ENCODE results near the gene ZNF485.

Gene ZNF485

DNA sequence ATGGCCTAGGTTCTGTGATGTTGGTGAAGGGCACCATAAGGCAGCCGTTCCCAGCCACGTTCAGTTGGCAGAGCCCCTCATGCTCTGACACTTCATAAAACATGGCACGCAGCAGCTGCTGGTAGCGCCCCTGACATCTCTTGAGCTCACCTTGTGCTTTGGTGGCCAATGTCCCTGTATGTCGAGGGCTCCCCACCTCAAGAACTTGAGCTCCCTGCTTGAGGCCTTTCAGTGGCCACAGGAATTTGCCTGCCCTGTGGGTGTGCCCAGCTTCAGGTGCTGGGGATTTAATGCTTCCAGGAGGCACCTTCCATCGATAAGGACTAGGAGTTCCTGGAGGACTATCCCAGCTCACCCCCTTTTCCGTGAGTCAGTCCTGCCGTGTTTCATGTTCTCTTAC, 52.0 kb downstream of the ZNF485 start:
- Histone ChIP-seq H3K27me3 (replicated peaks; ENCODE audit: control insufficient read depth, insufficient read depth, low read length) (no peaks in the 10 kb centered on the region; the same call in 1 of the 2 replicates), H3K36me3 (ENCODE audit: control insufficient read depth, insufficient read depth, low read length) (no peaks in the 10 kb centered on the region), H3K4me3 (replicated peaks; ENCODE audit: low read depth, low read length) (no peak overlapping the region)
- TF ChIP-seq, protein P1, sequence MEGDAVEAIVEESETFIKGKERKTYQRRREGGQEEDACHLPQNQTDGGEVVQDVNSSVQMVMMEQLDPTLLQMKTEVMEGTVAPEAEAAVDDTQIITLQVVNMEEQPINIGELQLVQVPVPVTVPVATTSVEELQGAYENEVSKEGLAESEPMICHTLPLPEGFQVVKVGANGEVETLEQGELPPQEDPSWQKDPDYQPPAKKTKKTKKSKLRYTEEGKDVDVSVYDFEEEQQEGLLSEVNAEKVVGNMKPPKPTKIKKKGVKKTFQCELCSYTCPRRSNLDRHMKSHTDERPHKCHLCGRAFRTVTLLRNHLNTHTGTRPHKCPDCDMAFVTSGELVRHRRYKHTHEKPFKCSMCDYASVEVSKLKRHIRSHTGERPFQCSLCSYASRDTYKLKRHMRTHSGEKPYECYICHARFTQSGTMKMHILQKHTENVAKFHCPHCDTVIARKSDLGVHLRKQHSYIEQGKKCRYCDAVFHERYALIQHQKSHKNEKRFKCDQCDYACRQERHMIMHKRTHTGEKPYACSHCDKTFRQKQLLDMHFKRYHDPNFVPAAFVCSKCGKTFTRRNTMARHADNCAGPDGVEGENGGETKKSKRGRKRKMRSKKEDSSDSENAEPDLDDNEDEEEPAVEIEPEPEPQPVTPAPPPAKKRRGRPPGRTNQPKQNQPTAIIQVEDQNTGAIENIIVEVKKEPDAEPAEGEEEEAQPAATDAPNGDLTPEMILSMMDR (IDR thresholded peaks at IDR 0.05; ENCODE audit: insufficient read depth, low read length, poor library complexity, severe bottlenecking) = no peak
- no peak for DNase-seq (ENCODE audit: extremely low read depth, insufficient read length)

DNA sequence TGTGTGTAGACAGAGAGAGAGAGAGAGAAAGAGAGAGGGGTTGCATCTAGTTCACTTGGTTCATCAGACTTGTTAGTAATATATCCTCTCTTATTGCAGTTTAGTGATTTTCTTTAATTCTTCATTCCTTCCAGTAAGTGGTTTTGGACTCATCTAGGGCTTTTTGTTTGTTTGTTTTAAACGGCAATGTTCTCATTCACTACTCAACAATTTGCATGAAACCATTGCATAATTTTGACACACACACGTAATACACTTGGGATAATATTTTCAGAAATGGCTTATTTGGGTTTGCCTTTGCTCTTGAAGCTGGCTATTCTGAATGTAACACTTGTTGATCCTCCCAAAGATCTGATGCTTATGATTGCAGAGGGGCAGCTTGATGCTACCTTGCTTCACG, 58.8 kb downstream of the ZNF485 start:
- TF ChIP-seq, protein P1 (IDR thresholded peaks at IDR 0.05; ENCODE audit: insufficient read depth, low read length, poor library complexity, severe bottlenecking) = no peak
- Histone ChIP-seq H3K36me3 (ENCODE audit: control insufficient read depth, insufficient read depth, low read length) (no peaks in the 10 kb centered on the region), H3K4me3 (replicated peaks; ENCODE audit: low read depth, low read length) (no peak overlapping the region), H3K27me3 (replicated peaks; ENCODE audit: control insufficient read depth, insufficient read depth, low read length) (no peaks in the 10 kb centered on the region; the same call in none of the 2 replicates)
- DNase-seq (ENCODE audit: extremely low read depth, insufficient read length) = no peak

DNA sequence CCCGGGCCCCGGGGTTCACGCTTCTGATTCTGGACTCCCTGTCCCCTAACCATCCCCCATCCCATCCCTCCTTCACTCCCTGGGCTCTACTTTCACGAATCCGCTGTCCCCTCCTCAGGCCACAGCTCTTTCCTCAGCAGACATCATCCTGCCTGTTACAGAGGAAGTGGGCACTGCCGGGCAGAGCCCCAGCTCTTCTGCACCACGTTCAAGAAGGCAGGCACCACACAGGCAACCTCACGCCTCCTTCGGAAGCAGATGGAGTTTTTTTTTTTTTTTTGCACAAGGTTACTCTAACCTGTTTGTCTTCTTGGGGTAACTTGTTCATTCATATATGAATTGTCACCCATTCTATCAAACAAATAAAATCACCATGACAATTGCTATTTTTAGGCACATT, 60.3 kb downstream of the ZNF485 start:
- Histone ChIP-seq H3K36me3 (ENCODE audit: control insufficient read depth, insufficient read depth, low read length) (no peaks in the 10 kb centered on the region), H3K27me3 (replicated peaks; ENCODE audit: control insufficient read depth, insufficient read depth, low read length) (no peaks in the 10 kb centered on the region; the same call in none of the 2 replicates), H3K4me3 (replicated peaks; ENCODE audit: low read depth, low read length) (no peak overlapping the region)
- TF ChIP-seq, protein P1 (IDR thresholded peaks at IDR 0.05; ENCODE audit: insufficient read depth, low read length, poor library complexity, severe bottlenecking) = no peak
- no peak for DNase-seq (ENCODE audit: extremely low read depth, insufficient read length)

DNA sequence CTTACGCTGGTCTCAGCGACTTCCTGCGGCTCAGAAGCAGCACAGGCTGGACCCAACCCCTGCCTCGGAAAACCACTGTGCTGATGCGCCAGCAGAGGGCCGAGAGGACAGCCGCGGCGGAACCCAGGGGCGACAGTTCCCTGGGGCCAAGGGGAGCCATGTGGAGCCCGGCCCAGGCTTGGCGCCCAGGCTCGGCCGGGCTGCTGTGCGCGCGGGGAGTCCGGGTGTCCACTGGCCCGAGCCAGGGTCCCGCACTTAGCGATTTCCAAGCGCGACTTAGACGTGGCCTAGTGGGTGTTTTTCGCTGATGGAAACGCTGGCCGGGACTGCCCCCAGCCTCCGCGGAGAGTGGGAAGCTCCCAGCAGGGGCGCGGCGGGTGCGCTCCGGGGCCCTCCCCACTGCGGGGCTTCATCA, 61.1 kb downstream of the ZNF485 start:
- H3K27me3 ChIP-seq (replicated peaks; ENCODE audit: control insufficient read depth, insufficient read depth, low read length) = no peaks in the 10 kb centered on the region; the same call in none of the 2 replicates
- TF ChIP-seq, protein P1 (IDR thresholded peaks at IDR 0.05; ENCODE audit: insufficient read depth, low read length, poor library complexity, severe bottlenecking) = no peak
- DNase-seq (ENCODE audit: extremely low read depth, insufficient read length) = no peak
- H3K36me3 ChIP-seq (ENCODE audit: control insufficient read depth, insufficient read depth, low read length) = no peaks in the 10 kb centered on the region
- H3K4me3 ChIP-seq (replicated peaks; ENCODE audit: low read depth, low read length) = no peak overlapping the region
